GM18505 (cell line): Measurements from ENCODE around the gene GPR161.

Experiments used
- ATAC-seq: cut with Tn5 transposase; IDR thresholded peaks from one replicate; pipeline ENCODE4 v1.9.1; 2021; ENCODE audit not compliant: unreplicated experiment
- POLR2A ChIP-seq: IDR thresholded peaks from 4 replicates; pipeline ENCODE4 v1.6.1; 2011; ENCODE audit warnings: borderline replicate concordance; ENCODE audit not compliant: insufficient read depth, insufficient read length; ENCODE audit errors: extremely low read depth

GPR161 gene

DNA sequence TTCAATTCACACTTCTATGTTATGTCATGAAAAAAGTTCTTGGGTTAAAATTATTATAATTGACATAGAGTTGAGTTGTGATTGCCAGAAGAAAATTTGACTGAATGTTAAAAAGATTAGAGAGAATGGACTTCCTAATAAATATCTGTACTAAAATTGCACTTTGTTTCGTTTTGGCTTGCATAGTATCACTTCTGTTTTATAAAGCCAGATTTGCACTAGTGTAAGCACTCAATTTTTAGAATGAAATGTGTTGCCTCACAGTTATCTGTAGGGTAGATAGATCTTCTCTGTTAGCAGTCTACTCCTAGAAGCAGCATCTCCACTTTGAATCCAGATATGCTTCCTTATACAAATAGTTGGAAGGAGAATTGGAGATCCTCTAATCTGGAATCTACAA lies 104.7 kb downstream of the GPR161 start:
- no peak for TF ChIP-seq POLR2A
- ATAC-seq: no peak

DNA sequence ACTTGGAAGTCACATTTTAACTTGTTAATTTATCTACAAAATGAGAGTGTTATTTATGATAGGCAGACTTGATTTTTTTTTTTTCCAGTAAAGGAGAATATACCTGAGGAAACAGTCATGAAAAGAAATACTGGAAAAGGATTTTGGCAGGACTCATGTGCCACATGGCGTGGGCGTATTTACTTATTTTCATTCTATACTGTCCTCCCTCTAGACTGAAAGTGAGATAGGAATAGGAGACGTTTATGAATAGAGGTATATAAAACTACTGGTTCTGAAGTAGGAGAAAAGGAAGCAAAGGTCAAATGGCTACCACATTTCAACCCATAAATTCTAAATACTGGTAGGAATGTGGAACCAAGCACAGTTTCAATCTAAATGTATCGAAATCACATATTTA lies 105.1 kb downstream of the GPR161 start:
- TF ChIP-seq POLR2A: no peak
- no peak for ATAC-seq

DNA sequence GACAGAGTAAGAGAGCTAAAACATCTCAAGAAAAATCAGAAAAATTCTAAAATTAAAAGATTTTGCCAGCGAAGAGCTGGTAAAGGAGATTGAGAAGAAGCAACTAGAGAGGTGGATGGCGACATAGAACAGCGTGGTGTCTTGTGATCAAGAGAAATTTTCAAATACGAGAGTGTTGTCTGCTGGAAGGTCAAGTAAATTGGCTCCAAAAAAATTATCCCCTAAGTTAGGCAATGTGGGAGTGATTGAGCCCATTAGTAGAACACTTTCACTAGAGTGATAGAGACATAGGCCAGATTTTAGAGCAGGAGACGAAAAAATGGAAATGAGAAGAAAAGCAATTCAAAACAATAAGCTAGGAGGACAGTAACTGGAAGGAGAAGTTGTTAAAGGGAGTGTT lies 105.5 kb downstream of the GPR161 start:
- TF ChIP-seq POLR2A: no peak

More for the DNA sequence above, 105.5 kb downstream of the GPR161 start:
- no peak for ATAC-seq
